Neural progenitor cell (in vitro differentiated cells): Measurements from ENCODE around the gene SLC25A6.

Experiments
- EZH2 ChIP-seq: fragments of 200-600 bp; sonication (generic); IDR thresholded peaks from 2 replicates; pipeline ENCODE4 v1.6.1; 2017; ENCODE audit warnings: antibody characterized with exemption, mild to moderate bottlenecking, moderate library complexity
- EZH2phosphoT487 ChIP-seq: fragments of 200-600 bp; sonication (generic); IDR thresholded peaks from 2 replicates; pipeline ENCODE4 v1.6.1; 2017; ENCODE audit warnings: antibody characterized with exemption
- TF ChIP-seq, protein P1 (sequence below): fragments of 200-600 bp; sonication (generic); IDR thresholded peaks from 2 replicates; pipeline ENCODE4 v1.5.1; 2017; ENCODE audit warnings: antibody characterized with exemption, mild to moderate bottlenecking

GRCh38 chrX:1403228-1403627 lies 11.3 kb upstream of the SLC25A6 start:
- TF ChIP-seq, protein P1, sequence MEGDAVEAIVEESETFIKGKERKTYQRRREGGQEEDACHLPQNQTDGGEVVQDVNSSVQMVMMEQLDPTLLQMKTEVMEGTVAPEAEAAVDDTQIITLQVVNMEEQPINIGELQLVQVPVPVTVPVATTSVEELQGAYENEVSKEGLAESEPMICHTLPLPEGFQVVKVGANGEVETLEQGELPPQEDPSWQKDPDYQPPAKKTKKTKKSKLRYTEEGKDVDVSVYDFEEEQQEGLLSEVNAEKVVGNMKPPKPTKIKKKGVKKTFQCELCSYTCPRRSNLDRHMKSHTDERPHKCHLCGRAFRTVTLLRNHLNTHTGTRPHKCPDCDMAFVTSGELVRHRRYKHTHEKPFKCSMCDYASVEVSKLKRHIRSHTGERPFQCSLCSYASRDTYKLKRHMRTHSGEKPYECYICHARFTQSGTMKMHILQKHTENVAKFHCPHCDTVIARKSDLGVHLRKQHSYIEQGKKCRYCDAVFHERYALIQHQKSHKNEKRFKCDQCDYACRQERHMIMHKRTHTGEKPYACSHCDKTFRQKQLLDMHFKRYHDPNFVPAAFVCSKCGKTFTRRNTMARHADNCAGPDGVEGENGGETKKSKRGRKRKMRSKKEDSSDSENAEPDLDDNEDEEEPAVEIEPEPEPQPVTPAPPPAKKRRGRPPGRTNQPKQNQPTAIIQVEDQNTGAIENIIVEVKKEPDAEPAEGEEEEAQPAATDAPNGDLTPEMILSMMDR, result no peak
- no peak for TF ChIP-seq EZH2
- TF ChIP-seq EZH2phosphoT487, result no peak
